Esophagus muscularis mucosa (tissue), 4 donors: ENCODE results near the gene TMEM54. TPM values are rescaled to one million over a fixed set of nuclear protein-coding genes. Genes with fewer than 3 reads are reported as not detected.

ENCODE experiments used
- DNase-seq: peaks from one replicate; pipeline ENCODE4 v3.0.0-alpha.2; 2017; ENCODE audit errors: extremely low spot score
- H3K27ac ChIP-seq, 4 donors: fragments of 200-600 bp; sonication (generic); replicated peaks in 1 of 4; 1 replicate in 3 of 4; 2 replicates in 1 of 4; pipeline ENCODE4 v1.5.1; 2016 to 2019; ENCODE audit warnings: mild to moderate bottlenecking in 1 of 4
- H3K27me3 ChIP-seq, 4 donors: fragments of 200-600 bp; sonication (generic); one replicate each; pipeline versions ENCODE4 v1.5.1 to v1.6.0; 2016 to 2019
- H3K36me3 ChIP-seq, 4 donors: fragments of 200-600 bp; sonication (generic); one replicate each; pipeline ENCODE4 v1.5.1; 2016 to 2019
- H3K4me1 ChIP-seq, 4 donors: fragments of 200-600 bp; sonication (generic); one replicate each; pipeline ENCODE4 v1.5.1; 2016 to 2019
- H3K4me3 ChIP-seq, 4 donors: fragments of 200-600 bp; sonication (generic); 1 replicate in 2 of 4; 2 replicates in 2 of 4; pipeline ENCODE4 v1.5.1; 2016 to 2019; ENCODE audit warnings: mild to moderate bottlenecking in 4 of 4, moderate library complexity in 1 of 4
- H3K9me3 ChIP-seq, 4 donors: fragments of 200-600 bp; sonication (generic); 1 replicate in 3 of 4; 2 replicates in 1 of 4; pipeline ENCODE4 v1.5.1; 2016 to 2019
- EP300 ChIP-seq: sonication (generic); formaldehyde crosslinking; IDR thresholded peaks from one replicate; pipeline ENCODE4 v1.6.1; 2017; ENCODE audit warnings: antibody characterized with exemption
- POLR2A ChIP-seq: fragments of 450-650 bp; IDR thresholded peaks from one replicate; pipeline ENCODE4 v1.6.1; 2017; ENCODE audit warnings: antibody characterized with exemption, moderate library complexity, mild to moderate bottlenecking, low read depth
- POLR2AphosphoS5 ChIP-seq, 2 donors: sonication (generic); formaldehyde crosslinking; IDR thresholded peaks; one replicate each; pipeline ENCODE4 v1.6.1; 2017; ENCODE audit warnings: antibody characterized with exemption in 2 of 2
- WGBS: methylation state at CpG from one replicate; pipeline ENCODE4 v1.1.5; 2018; 5-methylcytosine and 5-hydroxymethylcytosine counted together
- intact Hi-C: fragments of 100-400 bp; cut with DNase I; formaldehyde crosslinking; loops from one replicate; pipeline ENCODE4 v1.15.1; 2023
- total RNA-seq, 4 donors: library from RNA; depleted of rRNA; stranded (reverse); fragments of >200 nt; gene quantifications; one replicate each; pipeline versions ENCODE4 v1.1.0 to v1.2.1, GENCODE V29; 2016
- TF ChIP-seq, protein P1 (sequence below), 3 experiments: fragments of 200-600 bp in 2 of 3; fragments of 450-650 bp in 1 of 3; sonication (generic) in 2 of 3; IDR thresholded peaks; one replicate each; pipeline ENCODE4 v1.5.1; 2017 to 2019; ENCODE audit warnings: antibody characterized with exemption in 3 of 3, mild to moderate bottlenecking in 2 of 3, moderate library complexity in 1 of 3

TMEM54 gene
- total RNA-seq, 4 donors from 2014 or later = 64.6 to 132 (median 118) TPM

- TF ChIP-seq, protein P1, sequence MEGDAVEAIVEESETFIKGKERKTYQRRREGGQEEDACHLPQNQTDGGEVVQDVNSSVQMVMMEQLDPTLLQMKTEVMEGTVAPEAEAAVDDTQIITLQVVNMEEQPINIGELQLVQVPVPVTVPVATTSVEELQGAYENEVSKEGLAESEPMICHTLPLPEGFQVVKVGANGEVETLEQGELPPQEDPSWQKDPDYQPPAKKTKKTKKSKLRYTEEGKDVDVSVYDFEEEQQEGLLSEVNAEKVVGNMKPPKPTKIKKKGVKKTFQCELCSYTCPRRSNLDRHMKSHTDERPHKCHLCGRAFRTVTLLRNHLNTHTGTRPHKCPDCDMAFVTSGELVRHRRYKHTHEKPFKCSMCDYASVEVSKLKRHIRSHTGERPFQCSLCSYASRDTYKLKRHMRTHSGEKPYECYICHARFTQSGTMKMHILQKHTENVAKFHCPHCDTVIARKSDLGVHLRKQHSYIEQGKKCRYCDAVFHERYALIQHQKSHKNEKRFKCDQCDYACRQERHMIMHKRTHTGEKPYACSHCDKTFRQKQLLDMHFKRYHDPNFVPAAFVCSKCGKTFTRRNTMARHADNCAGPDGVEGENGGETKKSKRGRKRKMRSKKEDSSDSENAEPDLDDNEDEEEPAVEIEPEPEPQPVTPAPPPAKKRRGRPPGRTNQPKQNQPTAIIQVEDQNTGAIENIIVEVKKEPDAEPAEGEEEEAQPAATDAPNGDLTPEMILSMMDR (IDR thresholded peaks at IDR 0.05) = no peak
- no peak for TF ChIP-seq EP300
- Histone ChIP-seq H3K27ac (peak overlapping the region in 1 of 4 donors; percentile 18), H3K36me3 (peaks cover 37 to 57% (median 49%) of the 10 kb centered on the region in 4 donors), H3K4me3 (no peak overlapping the region), H3K27me3 (no peaks in the 10 kb centered on the region), H3K9me3 (no peaks in the 10 kb centered on the region), H3K4me1 (peaks cover 18 to 36% (median 25%) of the 10 kb centered on the region in 4 donors)
- WGBS = 87% methylated on average over 6 of the region's 6 CpGs
- intact Hi-C loops = no loop called here
- DNase-seq = no peak
Observed at GRCh38 chr1:32947669-32948389, 46.6 kb upstream of the TMEM54 start.

DNA sequence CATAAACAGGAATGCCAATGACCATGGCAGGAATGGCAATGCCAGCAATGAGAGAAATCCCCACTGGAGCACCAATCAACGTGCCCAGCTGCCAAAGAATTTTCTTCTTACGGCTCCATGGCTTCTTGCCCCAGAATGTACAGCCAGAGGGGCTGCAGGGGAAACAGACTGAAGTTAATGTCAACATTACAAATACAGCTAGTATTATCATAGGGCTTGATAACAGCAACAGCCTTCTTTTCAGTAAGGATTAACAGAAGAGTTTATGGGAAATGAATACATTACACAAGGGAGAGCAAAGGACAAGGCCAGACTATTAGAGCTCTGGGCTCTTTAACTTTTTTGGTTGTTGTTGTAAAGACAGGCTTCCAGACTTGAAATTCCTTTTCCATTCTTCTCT lies 45.2 kb upstream of the TMEM54 start:
- Histone ChIP-seq H3K27ac (no peak overlapping the region), H3K4me1 (peaks cover 18 to 36% (median 24%) of the 10 kb centered on the region in 4 donors), H3K27me3 (no peaks in the 10 kb centered on the region), H3K4me3 (no peak overlapping the region), H3K36me3 (peaks cover 45 to 72% (median 63%) of the 10 kb centered on the region in 4 donors), H3K9me3 (no peaks in the 10 kb centered on the region)
- TF ChIP-seq, protein P1 (IDR thresholded peaks at IDR 0.05) = no peak
- TF ChIP-seq POLR2AphosphoS5 (IDR thresholded peaks at IDR 0.05) (no peak), EP300 (no peak), POLR2A (no peak)
- no peak for DNase-seq
- intact Hi-C loops = no loop called here
- 72% methylated on average over 2 of the region's 2 CpGs for WGBS

GRCh38 chr1:32944180-32944579 lies 43.0 kb upstream of the TMEM54 start:
- no peaks in the 10 kb centered on the region for H3K9me3 ChIP-seq
- no peak overlapping the region for H3K4me3 ChIP-seq
- no peak overlapping the region for H3K27ac ChIP-seq
- intact Hi-C loops = no loop called here
- H3K4me1 ChIP-seq = peaks cover 12 to 31% (median 22%) of the 10 kb centered on the region in 4 donors
- H3K27me3 ChIP-seq = no peaks in the 10 kb centered on the region
- DNase-seq = no peak
- no peak for TF ChIP-seq EP300
- H3K36me3 ChIP-seq = peaks cover 47 to 90% (median 76%) of the 10 kb centered on the region in 4 donors

DNA sequence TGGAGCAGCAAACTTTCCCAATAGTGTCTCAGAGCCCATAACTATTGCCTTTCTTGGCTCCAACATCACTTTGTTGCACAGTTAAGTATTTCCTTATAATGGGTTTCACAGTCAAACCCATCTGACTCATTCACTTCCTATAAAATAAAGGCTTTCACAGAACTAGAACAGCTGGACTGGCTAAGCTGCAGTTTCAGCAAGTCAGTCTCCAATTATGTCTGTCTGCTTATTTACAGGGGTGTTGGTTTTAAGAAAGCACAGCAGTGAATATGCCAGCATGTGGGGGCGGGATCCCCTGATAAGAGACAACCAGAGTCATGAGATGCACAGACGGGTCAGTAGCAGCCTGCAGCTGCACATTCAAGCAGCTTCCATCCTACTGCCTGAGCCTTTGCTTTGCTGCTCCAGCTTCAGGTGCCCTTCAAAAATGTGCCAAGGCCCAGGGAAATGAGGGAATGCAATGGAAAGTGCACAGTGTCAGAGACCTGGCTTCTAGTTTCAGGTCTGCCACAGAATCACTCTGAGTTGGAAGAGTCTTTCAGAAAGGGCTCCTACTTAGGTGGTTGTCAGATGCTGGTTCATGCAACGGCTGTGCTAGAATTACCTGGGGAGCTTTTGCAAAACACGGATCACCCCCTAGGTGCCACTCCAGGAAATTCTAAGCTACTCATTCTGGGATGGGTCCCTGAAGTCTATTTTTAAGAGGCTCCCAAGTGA lies 38.6 kb upstream of the TMEM54 start:
- DNase-seq = no peak
- Histone ChIP-seq H3K4me3 (no peak overlapping the region), H3K9me3 (no peaks in the 10 kb centered on the region), H3K36me3 (peaks cover 36 to 94% (median 80%) of the 10 kb centered on the region in 4 donors), H3K27me3 (no peaks in the 10 kb centered on the region), H3K4me1 (peaks cover 8 to 18% (median 16%) of the 10 kb centered on the region in 4 donors), H3K27ac (peak overlapping the region in 1 of 4 donors; percentile 46)
- TF ChIP-seq POLR2A (no peak), POLR2AphosphoS5 (IDR thresholded peaks at IDR 0.05) (peak in 1 of 2 donors; percentile 29)
- WGBS = 58% methylated on average over 3 of the region's 4 CpGs
- intact Hi-C loops = loop anchor here (5.0 kb wide), 1 partner anchor 67 kb away; no protein-coding TSS in a partner anchor

- TF ChIP-seq, protein P1 (IDR thresholded peaks at IDR 0.05) = no peak
- TF ChIP-seq POLR2A (no peak), EP300 (no peak), POLR2AphosphoS5 (IDR thresholded peaks at IDR 0.05) (no peak)
- intact Hi-C loops = loop anchor here (5.0 kb wide), 1 partner anchor 70 kb away; no protein-coding TSS in a partner anchor
- Histone ChIP-seq H3K27ac (no peak overlapping the region), H3K9me3 (no peaks in the 10 kb centered on the region), H3K4me3 (no peak overlapping the region), H3K36me3 (peaks cover 22 to 67% (median 53%) of the 10 kb centered on the region in 4 donors), H3K4me1 (peaks cover 8 to 29% (median 27%) of the 10 kb centered on the region in 4 donors), H3K27me3 (no peaks in the 10 kb centered on the region)
- no peak for DNase-seq
- 100% methylated on average over 4 of the region's 4 CpGs for WGBS
Observed at GRCh38 chr1:32937061-32937460, 35.9 kb upstream of the TMEM54 start.
